Upper lobe of left lung (tissue), 4 donors: ENCODE measurements around the gene TMEM154.

ENCODE experiments used
- EP300 ChIP-seq, 4 donors: sonication (generic); formaldehyde crosslinking; IDR thresholded peaks; one replicate each; pipeline ENCODE4 v1.5.1; 2017; ENCODE audit warnings: antibody characterized with exemption in 4 of 4, control low read depth in 2 of 4
- POLR2A ChIP-seq, 4 donors: fragments of 450-650 bp; IDR thresholded peaks; one replicate each; pipeline ENCODE4 v1.5.1; 2016 to 2017; ENCODE audit warnings: antibody characterized with exemption in 4 of 4, mild to moderate bottlenecking in 2 of 4
- POLR2AphosphoS5 ChIP-seq, 2 donors: sonication (generic); formaldehyde crosslinking; IDR thresholded peaks; one replicate each; pipeline ENCODE4 v1.5.1; 2017; ENCODE audit warnings: antibody characterized with exemption in 2 of 2
- TF ChIP-seq, protein P1 (sequence below), 6 experiments: fragments of 450-650 bp in 4 of 6; fragments of 200-600 bp in 2 of 6; sonication (generic) in 2 of 6; IDR thresholded peaks; one replicate each; pipeline ENCODE4 v1.5.1; 2016 to 2019; ENCODE audit warnings: antibody characterized with exemption in 6 of 6

DNA sequence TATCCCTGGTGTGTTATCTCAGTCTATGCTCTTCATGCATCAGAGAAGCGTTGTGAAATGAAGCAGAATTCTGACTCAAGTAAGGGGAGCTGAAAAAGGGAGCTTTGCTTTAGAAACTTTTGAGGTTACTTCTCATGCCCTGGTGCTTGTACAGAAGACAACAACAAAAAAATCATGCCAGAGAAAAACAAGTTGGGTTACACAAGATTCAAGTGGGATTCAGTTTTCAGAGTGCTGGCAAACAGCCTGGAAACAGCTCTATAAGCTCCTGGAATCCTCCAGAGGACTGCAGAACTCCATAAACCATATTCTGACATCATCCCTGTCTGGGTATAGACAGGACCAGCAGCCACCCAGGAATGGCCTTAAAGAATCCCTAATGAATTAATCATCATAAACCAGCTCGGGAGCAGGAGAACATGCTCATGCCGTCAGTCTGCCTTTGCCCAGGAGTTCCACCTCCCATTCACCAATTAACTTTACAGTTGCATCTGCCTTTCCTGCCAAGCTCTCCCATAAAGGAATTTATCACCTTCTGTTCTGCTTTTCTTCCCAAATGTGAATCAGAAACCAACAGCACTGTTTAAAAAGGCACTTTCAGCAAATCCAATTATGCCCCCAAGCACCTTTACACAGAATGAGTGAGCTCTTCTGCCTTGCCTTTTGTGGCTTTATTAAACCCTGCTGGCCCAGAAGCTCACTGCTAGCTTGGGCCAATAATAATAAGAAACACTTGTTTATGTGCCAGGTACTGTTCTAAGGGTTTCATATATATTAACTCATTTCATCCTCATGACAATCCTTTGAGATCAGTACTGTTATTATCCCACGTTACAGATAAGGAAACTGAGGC is 89.4 kb downstream of the TMEM154 start:
- TF ChIP-seq, protein P1, sequence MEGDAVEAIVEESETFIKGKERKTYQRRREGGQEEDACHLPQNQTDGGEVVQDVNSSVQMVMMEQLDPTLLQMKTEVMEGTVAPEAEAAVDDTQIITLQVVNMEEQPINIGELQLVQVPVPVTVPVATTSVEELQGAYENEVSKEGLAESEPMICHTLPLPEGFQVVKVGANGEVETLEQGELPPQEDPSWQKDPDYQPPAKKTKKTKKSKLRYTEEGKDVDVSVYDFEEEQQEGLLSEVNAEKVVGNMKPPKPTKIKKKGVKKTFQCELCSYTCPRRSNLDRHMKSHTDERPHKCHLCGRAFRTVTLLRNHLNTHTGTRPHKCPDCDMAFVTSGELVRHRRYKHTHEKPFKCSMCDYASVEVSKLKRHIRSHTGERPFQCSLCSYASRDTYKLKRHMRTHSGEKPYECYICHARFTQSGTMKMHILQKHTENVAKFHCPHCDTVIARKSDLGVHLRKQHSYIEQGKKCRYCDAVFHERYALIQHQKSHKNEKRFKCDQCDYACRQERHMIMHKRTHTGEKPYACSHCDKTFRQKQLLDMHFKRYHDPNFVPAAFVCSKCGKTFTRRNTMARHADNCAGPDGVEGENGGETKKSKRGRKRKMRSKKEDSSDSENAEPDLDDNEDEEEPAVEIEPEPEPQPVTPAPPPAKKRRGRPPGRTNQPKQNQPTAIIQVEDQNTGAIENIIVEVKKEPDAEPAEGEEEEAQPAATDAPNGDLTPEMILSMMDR (IDR thresholded peaks at IDR 0.05), result no peak
- TF ChIP-seq POLR2AphosphoS5 (IDR thresholded peaks at IDR 0.05) (no peak), POLR2A (IDR thresholded peaks at IDR 0.05) (no peak), EP300 (IDR thresholded peaks at IDR 0.05) (no peak)
